ENCODE data around the gene MLIP. TPM values are rescaled to one million over a fixed set of nuclear protein-coding genes. Genes with fewer than 3 reads are reported as not detected.

Gene MLIP
- total RNA-seq, 1 experiment from 2014 or later, result not detected

- BruUV-seq (replicated peaks), result no TSS peak
- intact Hi-C loops (cut with micrococcal nuclease; ENCODE audit: unreplicated experiment), result no loop called here
- Histone ChIP-seq H3K4me1 (ENCODE audit: control insufficient read depth, insufficient read depth, low read length) (no peaks in the 10 kb centered on the region), H3K9me3 (ENCODE audit: control insufficient read depth, insufficient read depth, low read depth, low read length) (no peaks in the 10 kb centered on the region), H3K36me3 (ENCODE audit: control insufficient read depth, insufficient read depth, low read length) (no peaks in the 10 kb centered on the region), H3K4me3 (ENCODE audit: low read depth in 2 of 2, low read length in 2 of 2) (no peak overlapping the region), H3K27me3 (ENCODE audit: control insufficient read depth, insufficient read depth, low read length) (no peaks in the 10 kb centered on the region), H3K27ac (ENCODE audit: low read length) (no peak overlapping the region)
- POLR2A ChIA-PET, result no interaction called here
- in situ Hi-C loops (cut with HindIII; ENCODE audit: low pct_unique_long_range_greater_than_20kb, low sequenced_read_pairs), result no loop called here
- TF ChIP-seq POLR2AphosphoS5 (IDR thresholded peaks at IDR 0.05; ENCODE audit: low read depth, low read length) (no peak), SIN3A (IDR thresholded peaks at IDR 0.05; ENCODE audit: borderline replicate concordance, insufficient read depth, low read depth, low read length) (no peak), CTCF (IDR thresholded peaks at IDR 0.05) (no peak), REST (IDR thresholded peaks at IDR 0.05; ENCODE audit: insufficient read depth in 1 of 2, low read depth in 2 of 2, low read length in 1 of 2) (no peak), TCF7L2 (IDR thresholded peaks at IDR 0.05; ENCODE audit: low read depth, low read length) (no peak)
- no peak for ATAC-seq
- DNase-seq (ENCODE audit: low read depth, low spot score), result no peak
- CTCF ChIA-PET, result no interaction called here
Measured at GRCh38 chr6:54099225-54099624, 12.0 kb upstream of the MLIP start.

GRCh38 chr6:54100411-54101006 is 10.7 kb upstream of the MLIP start:
- Histone ChIP-seq H3K27ac (ENCODE audit: low read length) (no peak overlapping the region), H3K4me1 (ENCODE audit: control insufficient read depth, insufficient read depth, low read length) (no peaks in the 10 kb centered on the region), H3K4me3 (ENCODE audit: low read depth in 2 of 2, low read length in 2 of 2) (no peak overlapping the region), H3K27me3 (ENCODE audit: control insufficient read depth, insufficient read depth, low read length) (no peaks in the 10 kb centered on the region), H3K9me3 (ENCODE audit: control insufficient read depth, insufficient read depth, low read depth, low read length) (no peaks in the 10 kb centered on the region), H3K36me3 (ENCODE audit: control insufficient read depth, insufficient read depth, low read length) (no peaks in the 10 kb centered on the region)
- ChIA-PET POLR2A (no interaction called here), CTCF (no interaction called here)
- TF ChIP-seq SIN3A (IDR thresholded peaks at IDR 0.05; ENCODE audit: borderline replicate concordance, insufficient read depth, low read depth, low read length), result no peak
- TF ChIP-seq CTCF (IDR thresholded peaks at IDR 0.05), result no peak
- TF ChIP-seq TCF7L2 (IDR thresholded peaks at IDR 0.05; ENCODE audit: low read depth, low read length), result no peak
- no peak for TF ChIP-seq REST (IDR thresholded peaks at IDR 0.05; ENCODE audit: insufficient read depth in 1 of 2, low read depth in 2 of 2, low read length in 1 of 2)
- TF ChIP-seq POLR2AphosphoS5 (IDR thresholded peaks at IDR 0.05; ENCODE audit: low read depth, low read length), result no peak
- intact Hi-C loops (cut with micrococcal nuclease; ENCODE audit: unreplicated experiment) (no loop called here), in situ Hi-C loops (cut with HindIII; ENCODE audit: low pct_unique_long_range_greater_than_20kb, low sequenced_read_pairs) (no loop called here)
- ATAC-seq, result no peak
- DNase-seq (ENCODE audit: low read depth, low spot score), result no peak
- BruUV-seq (replicated peaks), result no TSS peak
